ENCODE data around the gene ADAMTSL1.

Gene ADAMTSL1

GRCh38 chr9:18504707-18505106, 30.8 kb downstream of the ADAMTSL1 start:
- H3K9me3 Mint-ChIP-seq = peaks cover 5% of the 10 kb centered on the region

DNA sequence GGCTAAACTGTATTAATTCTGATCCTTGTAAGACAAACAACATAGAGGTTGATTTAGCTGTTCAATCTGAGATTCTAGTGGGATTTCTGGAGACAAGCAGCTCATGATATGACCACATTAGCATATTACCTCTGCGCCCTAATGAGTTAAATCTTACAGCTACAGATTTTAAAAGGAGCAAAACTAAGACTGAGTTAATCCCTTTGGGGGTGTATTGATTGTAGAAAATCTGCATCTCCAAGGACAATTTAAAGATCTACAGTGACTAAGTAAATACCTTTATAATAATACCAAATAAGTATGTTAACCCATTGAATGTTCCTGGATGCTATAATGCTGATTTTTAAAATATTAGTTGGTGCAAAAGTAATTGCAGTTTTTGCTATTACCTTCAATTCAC, 33.2 kb downstream of the ADAMTSL1 start:
- Mint-ChIP-seq H3K9me3 (peaks cover 11% of the 10 kb centered on the region), H3K36me3 (ENCODE audit: low read depth) (peaks cover 4% of the 10 kb centered on the region), H3K27me3 (ENCODE audit: low read depth, poor library complexity) (no peaks in the 10 kb centered on the region), H3K4me1 (peaks cover 11% of the 10 kb centered on the region), H3K4me3 (no peak overlapping the region), H3K27ac (no peak overlapping the region)
- no peak for DNase-seq
- no peak for TF ChIP-seq CTCF (IDR thresholded peaks at IDR 0.05)

More at GRCh38 chr9:18504707-18505106, 30.8 kb downstream of the ADAMTSL1 start:
- Mint-ChIP-seq H3K27ac (no peak overlapping the region), H3K4me1 (peaks cover 11% of the 10 kb centered on the region), H3K27me3 (ENCODE audit: low read depth, poor library complexity) (no peaks in the 10 kb centered on the region), H3K4me3 (no peak overlapping the region), H3K36me3 (ENCODE audit: low read depth) (peaks cover 4% of the 10 kb centered on the region)
- DNase-seq = no peak
- TF ChIP-seq CTCF (IDR thresholded peaks at IDR 0.05) = no peak

- Mint-ChIP-seq H3K36me3 (ENCODE audit: low read depth) (no peaks in the 10 kb centered on the region), H3K27ac (no peak overlapping the region)
- no peak for TF ChIP-seq CTCF (IDR thresholded peaks at IDR 0.05)
Observed at GRCh38 chr9:18516514-18516913, 42.6 kb downstream of the ADAMTSL1 start.

GRCh38 chr9:18516965-18517364, 43.0 kb downstream of the ADAMTSL1 start:
- no peak overlapping the region for H3K27ac Mint-ChIP-seq
- H3K4me3 Mint-ChIP-seq = no peak overlapping the region
- H3K9me3 Mint-ChIP-seq = no peaks in the 10 kb centered on the region
- H3K4me1 Mint-ChIP-seq = no peaks in the 10 kb centered on the region
- no peaks in the 10 kb centered on the region for H3K36me3 Mint-ChIP-seq (ENCODE audit: low read depth)
- no peak for DNase-seq
- no peaks in the 10 kb centered on the region for H3K27me3 Mint-ChIP-seq (ENCODE audit: low read depth, poor library complexity)
- TF ChIP-seq CTCF (IDR thresholded peaks at IDR 0.05) = no peak

More at GRCh38 chr9:18516514-18516913, 42.6 kb downstream of the ADAMTSL1 start:
- no peak for DNase-seq
- H3K9me3 Mint-ChIP-seq = no peaks in the 10 kb centered on the region
- no peaks in the 10 kb centered on the region for H3K4me1 Mint-ChIP-seq
- no peaks in the 10 kb centered on the region for H3K27me3 Mint-ChIP-seq (ENCODE audit: low read depth, poor library complexity)
- no peak overlapping the region for H3K4me3 Mint-ChIP-seq

DNA sequence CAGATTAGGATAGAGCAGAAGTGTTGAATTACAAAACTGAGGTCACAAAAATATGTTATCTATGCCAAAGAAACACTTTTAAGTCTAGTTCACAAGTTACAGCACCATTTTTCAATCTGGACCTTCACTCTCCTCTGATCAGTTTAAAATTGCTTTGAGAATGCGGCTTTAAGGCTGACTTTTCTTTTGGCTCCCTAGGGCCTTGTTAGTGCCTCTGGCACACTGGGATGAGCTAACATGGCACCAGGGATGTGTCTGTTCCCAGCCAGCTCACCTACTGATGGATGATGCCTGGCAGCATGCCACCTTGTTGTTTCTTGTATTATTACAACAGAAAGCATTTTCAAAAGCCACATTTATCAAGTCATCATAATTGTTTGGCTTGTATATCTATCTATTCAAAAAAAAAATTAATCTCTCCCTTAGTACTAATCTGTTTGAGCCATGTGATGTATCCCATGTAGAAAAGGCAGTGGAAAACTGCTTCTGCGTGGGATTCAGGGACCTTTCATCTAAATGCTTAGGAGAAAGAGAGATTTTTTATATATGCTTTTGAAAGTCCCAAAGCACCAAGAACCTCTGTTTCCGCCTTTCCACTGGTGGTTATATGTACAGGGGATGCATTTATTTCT, 46.6 kb downstream of the ADAMTSL1 start:
- TF ChIP-seq CTCF (IDR thresholded peaks at IDR 0.05) = no peak
- Mint-ChIP-seq H3K27me3 (ENCODE audit: low read depth, poor library complexity) (no peaks in the 10 kb centered on the region), H3K36me3 (ENCODE audit: low read depth) (no peaks in the 10 kb centered on the region), H3K4me1 (no peaks in the 10 kb centered on the region), H3K9me3 (peaks cover 5% of the 10 kb centered on the region), H3K27ac (no peak overlapping the region), H3K4me3 (no peak overlapping the region)
- no peak for DNase-seq

GRCh38 chr9:18526685-18527084, 52.7 kb downstream of the ADAMTSL1 start:
- Mint-ChIP-seq H3K27me3 (ENCODE audit: low read depth, poor library complexity) (peaks cover 4% of the 10 kb centered on the region), H3K27ac (no peak overlapping the region), H3K36me3 (ENCODE audit: low read depth) (no peaks in the 10 kb centered on the region), H3K9me3 (peaks cover 16% of the 10 kb centered on the region), H3K4me3 (no peak overlapping the region), H3K4me1 (no peaks in the 10 kb centered on the region)
- TF ChIP-seq CTCF (IDR thresholded peaks at IDR 0.05) = no peak
- DNase-seq = no peak
